GM12878 (cell line): ENCODE results near the gene PNLDC1. TPM values are rescaled to one million over a fixed set of nuclear protein-coding genes. Genes with fewer than 3 reads are reported as not detected.

Experiments
- BACH1 ChIP-seq: fragments of 450-650 bp; IDR thresholded peaks from 2 replicates; pipeline ENCODE4 v1.6.1; 2017; ENCODE audit warnings: mild to moderate bottlenecking, borderline replicate concordance
- BRCA1 ChIP-seq: IDR thresholded peaks from 2 replicates; pipeline ENCODE4 v1.6.1; 2011; ENCODE audit warnings: low read depth, low read length, improper control_type of control experiment
- CBX5 ChIP-seq: sonication (generic); IDR thresholded peaks from 2 replicates; pipeline ENCODE4 v1.6.1; 2016; ENCODE audit warnings: low read depth, moderate library complexity, mild to moderate bottlenecking, inconsistent platforms
- IRF4 ChIP-seq: IDR thresholded peaks from 2 replicates; pipeline ENCODE4 v1.6.1; 2011; ENCODE audit warnings: low read depth, low read length
- JUND ChIP-seq: IDR thresholded peaks from 2 replicates; pipeline ENCODE4 v1.6.1; 2012; ENCODE audit warnings: low read depth, mild to moderate bottlenecking, low read length, improper control_type of control experiment, moderate library complexity
- MTA3 ChIP-seq: IDR thresholded peaks from 2 replicates; pipeline ENCODE4 v1.6.1; 2012; ENCODE audit warnings: low read length, inconsistent platforms, borderline replicate concordance
- NFYA ChIP-seq: IDR thresholded peaks from 2 replicates; pipeline ENCODE4 v1.6.1; 2011; ENCODE audit warnings: low read depth, mild to moderate bottlenecking, low read length, improper control_type of control experiment, borderline replicate concordance
- PAX8 ChIP-seq: fragments of 450-650 bp; IDR thresholded peaks from 2 replicates; pipeline ENCODE4 v1.6.1; 2017; ENCODE audit warnings: mild to moderate bottlenecking, moderate library complexity
- RAD51 ChIP-seq: fragments of 450-650 bp; IDR thresholded peaks from 2 replicates; pipeline ENCODE4 v1.6.1; 2016; ENCODE audit warnings: moderate library complexity, mild to moderate bottlenecking, inconsistent platforms
- RBBP5 ChIP-seq: fragments of 200-600 bp; sonication (generic); conservative IDR thresholded peaks from 2 replicates; pipeline ENCODE4 v1.6.1; 2016
- RUNX3 ChIP-seq: IDR thresholded peaks from 2 replicates; pipeline ENCODE4 v1.6.1; 2012; ENCODE audit warnings: low read length, inconsistent platforms
- SIX5 ChIP-seq: IDR thresholded peaks from 2 replicates; pipeline ENCODE4 v1.6.1; 2011; ENCODE audit warnings: mild to moderate bottlenecking, low read depth, low read length, moderate library complexity; ENCODE audit not compliant: severe bottlenecking
- STAT1 ChIP-seq: fragments of 450-650 bp; conservative IDR thresholded peaks from 2 replicates; pipeline ENCODE4 v1.6.1; 2014; ENCODE audit warnings: antibody characterized with exemption, mild to moderate bottlenecking
- TCF7 ChIP-seq: IDR thresholded peaks from 2 replicates; pipeline ENCODE4 v1.6.1; 2014; ENCODE audit warnings: antibody characterized with exemption, borderline replicate concordance
- WRNIP1 ChIP-seq: IDR thresholded peaks from 2 replicates; pipeline ENCODE4 v1.6.1; 2011; ENCODE audit warnings: low read depth, low read length, improper control_type of control experiment, borderline replicate concordance
- ZNF217 ChIP-seq: fragments of 450-650 bp; IDR thresholded peaks from 2 replicates; pipeline ENCODE4 v1.6.1; 2017; ENCODE audit warnings: antibody characterized with exemption, mild to moderate bottlenecking
- ZNF24 ChIP-seq: fragments of 450-650 bp; IDR thresholded peaks from 2 replicates; pipeline ENCODE4 v1.6.1; 2017; ENCODE audit warnings: antibody characterized with exemption, mild to moderate bottlenecking
- ZNF622 ChIP-seq: fragments of 450-650 bp; IDR thresholded peaks from 2 replicates; pipeline ENCODE4 v1.6.1; 2017; ENCODE audit warnings: mild to moderate bottlenecking, inconsistent platforms
- polyA plus RNA-seq, 11 experiments: library from polyadenylated mRNA; depleted of rRNA in 4 of 11; unstranded in 6 of 11; stranded (reverse) in 5 of 11; fragments of >200 nt; fragmentation: Nextera tagmentation in 4 of 11; fragmentation: Illumina TruSeq in 1 of 11; extraction: Ambion mirVana in 4 of 11; extraction: Trizol in 1 of 11; gene quantifications; 1 replicate in 1 of 11; 2 replicates in 10 of 11; pipeline versions ENCODE4 v1.2.1 to v1.2.3, GENCODE V29; 2011 to 2016; ENCODE audit warnings: inconsistent platforms in 2 of 11, missing spikeins in 2 of 11, low read depth in 1 of 11
- total RNA-seq, 4 experiments: library from RNA; depleted of rRNA in 3 of 4; stranded (reverse); fragments of >200 nt in 3 of 4; fragmentation: Illumina TruSeq in 1 of 4; extraction: Trizol in 1 of 4; gene quantifications; 2 replicates each; pipeline versions ENCODE4 v1.2.1 to v1.2.3, GENCODE V29; 2013 to 2021
- TF ChIP-seq, protein P1 (sequence below): fragments of 450-650 bp; IDR thresholded peaks from 2 replicates; pipeline ENCODE4 v1.6.1; 2017; ENCODE audit warnings: antibody characterized with exemption, mild to moderate bottlenecking, moderate library complexity
- TF ChIP-seq, protein P2 (sequence below): fragments of 450-650 bp; IDR thresholded peaks from 2 replicates; pipeline ENCODE4 v1.6.1; 2016; ENCODE audit warnings: mild to moderate bottlenecking
- TF ChIP-seq, protein P3 (sequence below): IDR thresholded peaks from 2 replicates; pipeline ENCODE4 v1.6.1; 2012; ENCODE audit warnings: low read depth, low read length, improper control_type of control experiment
- TF ChIP-seq, protein P4 (sequence below): IDR thresholded peaks from 2 replicates; pipeline ENCODE4 v1.6.1; 2012; ENCODE audit warnings: low read depth, low read length, improper control_type of control experiment
- TF ChIP-seq, protein P5 (sequence below): fragments of 450-650 bp; IDR thresholded peaks from 2 replicates; pipeline ENCODE4 v1.6.1; 2018; ENCODE audit warnings: borderline replicate concordance, mild to moderate bottlenecking; ENCODE audit not compliant: partially characterized antibody

The PNLDC1 gene
- total and polyA plus RNA-seq, 10 of the 15 experiments (the other 5 are each of a cell fraction or from before 2014, with no cell fraction given): 0.06 to 0.25 (median 0.09) TPM; not detected in 2

DNA sequence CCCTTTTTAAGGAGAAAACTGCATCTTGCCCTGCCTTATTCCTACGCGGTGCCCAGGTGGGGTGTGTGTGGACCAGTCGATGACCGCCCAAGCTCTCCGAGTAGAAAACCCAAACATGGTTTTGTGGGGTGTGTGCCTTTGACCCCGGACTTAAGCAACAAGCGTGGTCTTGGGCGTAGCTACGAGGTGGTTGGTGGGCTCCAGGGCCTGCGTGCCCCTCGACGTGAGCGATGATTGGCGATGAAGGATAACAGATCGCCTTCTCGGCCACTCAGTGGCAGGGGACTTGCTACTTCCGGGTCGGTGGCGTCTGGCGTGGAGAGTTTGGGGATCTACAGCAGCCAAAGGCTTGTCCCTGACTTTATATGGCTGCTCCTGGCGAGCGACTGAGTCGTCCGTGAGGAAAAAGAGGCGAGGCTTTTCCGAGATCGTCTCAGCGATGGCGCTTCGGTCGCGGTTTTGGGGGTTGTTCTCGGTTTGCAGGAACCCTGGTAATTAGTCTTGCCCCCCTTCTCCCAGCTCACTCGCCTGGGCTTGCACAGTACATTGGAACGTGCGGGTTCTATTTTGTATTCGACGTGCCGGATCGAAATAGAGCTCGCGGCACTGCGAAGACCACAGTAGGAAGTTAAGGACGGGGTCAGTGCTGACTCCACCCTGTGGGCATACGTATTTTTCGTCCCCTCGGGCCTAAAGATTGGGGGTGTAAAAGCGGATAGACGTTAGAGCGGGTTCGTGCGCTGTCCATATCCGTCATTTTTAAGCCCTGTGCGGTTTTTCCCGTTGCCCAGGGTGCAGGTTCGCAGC is 9.7 kb upstream of the PNLDC1 start, which contains the start of gene MRPL18 (continued):
- TF ChIP-seq, protein P1, sequence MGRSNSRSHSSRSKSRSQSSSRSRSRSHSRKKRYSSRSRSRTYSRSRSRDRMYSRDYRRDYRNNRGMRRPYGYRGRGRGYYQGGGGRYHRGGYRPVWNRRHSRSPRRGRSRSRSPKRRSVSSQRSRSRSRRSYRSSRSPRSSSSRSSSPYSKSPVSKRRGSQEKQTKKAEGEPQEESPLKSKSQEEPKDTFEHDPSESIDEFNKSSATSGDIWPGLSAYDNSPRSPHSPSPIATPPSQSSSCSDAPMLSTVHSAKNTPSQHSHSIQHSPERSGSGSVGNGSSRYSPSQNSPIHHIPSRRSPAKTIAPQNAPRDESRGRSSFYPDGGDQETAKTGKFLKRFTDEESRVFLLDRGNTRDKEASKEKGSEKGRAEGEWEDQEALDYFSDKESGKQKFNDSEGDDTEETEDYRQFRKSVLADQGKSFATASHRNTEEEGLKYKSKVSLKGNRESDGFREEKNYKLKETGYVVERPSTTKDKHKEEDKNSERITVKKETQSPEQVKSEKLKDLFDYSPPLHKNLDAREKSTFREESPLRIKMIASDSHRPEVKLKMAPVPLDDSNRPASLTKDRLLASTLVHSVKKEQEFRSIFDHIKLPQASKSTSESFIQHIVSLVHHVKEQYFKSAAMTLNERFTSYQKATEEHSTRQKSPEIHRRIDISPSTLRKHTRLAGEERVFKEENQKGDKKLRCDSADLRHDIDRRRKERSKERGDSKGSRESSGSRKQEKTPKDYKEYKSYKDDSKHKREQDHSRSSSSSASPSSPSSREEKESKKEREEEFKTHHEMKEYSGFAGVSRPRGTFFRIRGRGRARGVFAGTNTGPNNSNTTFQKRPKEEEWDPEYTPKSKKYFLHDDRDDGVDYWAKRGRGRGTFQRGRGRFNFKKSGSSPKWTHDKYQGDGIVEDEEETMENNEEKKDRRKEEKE: no peak
- 0 out of 2 replicates have a peak, but pooled peaks have one; percentile 27 for TF ChIP-seq IRF4
- no peak for TF ChIP-seq BRCA1
- no peak for TF ChIP-seq MTA3
- TF ChIP-seq JUND: no peak
- TF ChIP-seq, protein P2, sequence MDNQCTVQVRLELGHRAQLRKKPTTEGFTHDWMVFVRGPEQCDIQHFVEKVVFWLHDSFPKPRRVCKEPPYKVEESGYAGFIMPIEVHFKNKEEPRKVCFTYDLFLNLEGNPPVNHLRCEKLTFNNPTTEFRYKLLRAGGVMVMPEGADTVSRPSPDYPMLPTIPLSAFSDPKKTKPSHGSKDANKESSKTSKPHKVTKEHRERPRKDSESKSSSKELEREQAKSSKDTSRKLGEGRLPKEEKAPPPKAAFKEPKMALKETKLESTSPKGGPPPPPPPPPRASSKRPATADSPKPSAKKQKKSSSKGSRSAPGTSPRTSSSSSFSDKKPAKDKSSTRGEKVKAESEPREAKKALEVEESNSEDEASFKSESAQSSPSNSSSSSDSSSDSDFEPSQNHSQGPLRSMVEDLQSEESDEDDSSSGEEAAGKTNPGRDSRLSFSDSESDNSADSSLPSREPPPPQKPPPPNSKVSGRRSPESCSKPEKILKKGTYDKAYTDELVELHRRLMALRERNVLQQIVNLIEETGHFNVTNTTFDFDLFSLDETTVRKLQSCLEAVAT: no peak
- no peak for TF ChIP-seq ZNF217
- no peak for TF ChIP-seq ZNF622
- no peak for TF ChIP-seq CBX5
- no peak for TF ChIP-seq STAT1
- TF ChIP-seq BACH1: 0 out of 2 replicates have a peak, but pooled peaks have one; percentile 16
- peak; percentile 46 for TF ChIP-seq RUNX3
- TF ChIP-seq, protein P3, sequence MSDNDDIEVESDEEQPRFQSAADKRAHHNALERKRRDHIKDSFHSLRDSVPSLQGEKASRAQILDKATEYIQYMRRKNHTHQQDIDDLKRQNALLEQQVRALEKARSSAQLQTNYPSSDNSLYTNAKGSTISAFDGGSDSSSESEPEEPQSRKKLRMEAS: peak; percentile 78; the same call in 1 of the 2 replicates
- TF ChIP-seq, protein P4, sequence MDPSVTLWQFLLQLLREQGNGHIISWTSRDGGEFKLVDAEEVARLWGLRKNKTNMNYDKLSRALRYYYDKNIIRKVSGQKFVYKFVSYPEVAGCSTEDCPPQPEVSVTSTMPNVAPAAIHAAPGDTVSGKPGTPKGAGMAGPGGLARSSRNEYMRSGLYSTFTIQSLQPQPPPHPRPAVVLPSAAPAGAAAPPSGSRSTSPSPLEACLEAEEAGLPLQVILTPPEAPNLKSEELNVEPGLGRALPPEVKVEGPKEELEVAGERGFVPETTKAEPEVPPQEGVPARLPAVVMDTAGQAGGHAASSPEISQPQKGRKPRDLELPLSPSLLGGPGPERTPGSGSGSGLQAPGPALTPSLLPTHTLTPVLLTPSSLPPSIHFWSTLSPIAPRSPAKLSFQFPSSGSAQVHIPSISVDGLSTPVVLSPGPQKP: no peak
- TF ChIP-seq PAX8: no peak; the same call in 1 of the 2 replicates
- TF ChIP-seq, protein P5, sequence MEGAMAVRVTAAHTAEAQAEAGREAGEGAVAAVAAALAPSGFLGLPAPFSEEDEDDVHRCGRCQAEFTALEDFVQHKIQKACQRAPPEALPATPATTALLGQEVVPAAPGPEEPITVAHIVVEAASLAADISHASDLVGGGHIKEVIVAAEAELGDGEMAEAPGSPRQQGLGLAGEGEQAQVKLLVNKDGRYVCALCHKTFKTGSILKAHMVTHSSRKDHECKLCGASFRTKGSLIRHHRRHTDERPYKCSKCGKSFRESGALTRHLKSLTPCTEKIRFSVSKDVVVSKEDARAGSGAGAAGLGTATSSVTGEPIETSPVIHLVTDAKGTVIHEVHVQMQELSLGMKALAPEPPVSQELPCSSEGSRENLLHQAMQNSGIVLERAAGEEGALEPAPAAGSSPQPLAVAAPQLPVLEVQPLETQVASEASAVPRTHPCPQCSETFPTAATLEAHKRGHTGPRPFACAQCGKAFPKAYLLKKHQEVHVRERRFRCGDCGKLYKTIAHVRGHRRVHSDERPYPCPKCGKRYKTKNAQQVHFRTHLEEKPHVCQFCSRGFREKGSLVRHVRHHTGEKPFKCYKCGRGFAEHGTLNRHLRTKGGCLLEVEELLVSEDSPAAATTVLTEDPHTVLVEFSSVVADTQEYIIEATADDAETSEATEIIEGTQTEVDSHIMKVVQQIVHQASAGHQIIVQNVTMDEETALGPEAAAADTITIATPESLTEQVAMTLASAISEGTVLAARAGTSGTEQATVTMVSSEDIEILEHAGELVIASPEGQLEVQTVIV: peak; percentile 94
- TF ChIP-seq SIX5: no peak
- peak; percentile 16; the same call in 1 of the 2 replicates for TF ChIP-seq RAD51
- 0 out of 2 replicates have a peak, but pooled peaks have one; percentile 20 for TF ChIP-seq WRNIP1
- peak; percentile 62; the same call in 1 of the 2 replicates for TF ChIP-seq NFYA
- TF ChIP-seq ZNF24: no peak
- TF ChIP-seq RBBP5: no peak
- no peak for TF ChIP-seq TCF7
